Activated naive CD8-positive, alpha-beta T cell treated with anti-CD3 and anti-CD28 coated beads for 36 hours (primary cell): Measurements from ENCODE around the gene CCDC148. TPM values are rescaled to one million over a fixed set of nuclear protein-coding genes. Genes with fewer than 3 reads are reported as not detected.

ENCODE experiments used
- DNase-seq: peaks from one replicate; pipeline ENCODE4 v3.0.0; 2021
- H3K27ac Mint-ChIP-seq: one replicate; pipeline ENCODE4 v1.8.0; 2022; ENCODE audit warnings: mild to moderate bottlenecking, moderate library complexity, mixed read lengths
- H3K27me3 Mint-ChIP-seq: one replicate; pipeline ENCODE4 v1.8.0; 2022; ENCODE audit warnings: mild to moderate bottlenecking, mixed read lengths
- H3K36me3 Mint-ChIP-seq: one replicate; pipeline ENCODE4 v1.8.0; 2021; ENCODE audit warnings: mild to moderate bottlenecking, mixed read lengths
- H3K4me1 Mint-ChIP-seq: one replicate; pipeline ENCODE4 v1.8.0; 2021; ENCODE audit warnings: mixed read lengths
- H3K4me3 Mint-ChIP-seq: one replicate; pipeline ENCODE4 v1.8.0; 2022; ENCODE audit warnings: mild to moderate bottlenecking, moderate library complexity, mixed read lengths
- H3K9me3 Mint-ChIP-seq: one replicate; pipeline ENCODE4 v1.8.0; 2022; ENCODE audit warnings: mixed read lengths
- total RNA-seq, 2 experiments: library from RNA; stranded (reverse); gene quantifications; one replicate each; pipeline ENCODE4 v1.2.3, GENCODE V29; 2021

Gene CCDC148
- total RNA-seq, 2 experiments from 2014 or later, result not detected

DNA sequence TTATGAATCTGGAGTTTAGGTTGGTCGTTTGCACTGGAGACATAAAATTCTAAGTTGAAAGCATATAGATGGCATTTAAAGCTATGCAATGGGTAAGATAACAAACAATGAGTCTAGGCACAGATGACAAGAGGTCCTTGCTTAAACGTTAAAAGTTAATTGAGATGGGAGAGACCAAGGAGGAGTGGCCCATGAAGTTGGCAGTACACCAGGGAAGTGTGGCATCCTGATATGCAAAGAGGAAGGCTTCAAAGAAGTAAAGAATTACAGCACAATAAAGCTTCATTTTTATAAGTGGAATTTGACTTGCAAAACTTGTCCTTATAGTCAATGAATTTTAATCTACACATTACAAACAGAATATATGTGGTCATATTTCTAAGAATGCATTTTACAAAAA, 331.7 kb downstream of the CCDC148 start:
- Mint-ChIP-seq H3K27me3 (peaks cover 8% of the 10 kb centered on the region), H3K36me3 (no peaks in the 10 kb centered on the region), H3K27ac (no peak overlapping the region), H3K4me1 (no peaks in the 10 kb centered on the region), H3K9me3 (no peaks in the 10 kb centered on the region), H3K4me3 (no peak overlapping the region)
- no peak for DNase-seq

Other genes starting within 250 kb of the CCDC148 start
- 10 to 100 TPM; 35.3 to 38.2 TPM for gene PKP4, start 199 bp upstream of the CCDC148 start, total RNA-seq